KMS-11 (cell line): ENCODE measurements around the gene PRL.
A peak's percentile ranks its signal among the peaks of the same experiment; 100 is the strongest.

Experiments used
- H2AFZ ChIP-seq: fragments of 200-600 bp; sonication (generic); 2 replicates; pipeline ENCODE4 v1.6.1; 2016; ENCODE audit warnings: antibody characterized with exemption, mixed run types, low read depth
- H3K27ac ChIP-seq: fragments of 200-600 bp; sonication (generic); 2 replicates; pipeline ENCODE4 v1.6.1; 2016; ENCODE audit warnings: mild to moderate bottlenecking, mixed run types
- H3K27me3 ChIP-seq: fragments of 200-600 bp; sonication (generic); 2 replicates; pipeline ENCODE4 v1.6.1; 2017; ENCODE audit warnings: mild to moderate bottlenecking, low read depth, mixed run types, moderate library complexity; ENCODE audit not compliant: insufficient read depth
- H3K36me3 ChIP-seq: fragments of 200-600 bp; sonication (generic); 2 replicates; pipeline ENCODE4 v1.6.1; 2017; ENCODE audit warnings: mild to moderate bottlenecking, mixed run types; ENCODE audit not compliant: insufficient read depth
- H3K4me1 ChIP-seq: fragments of 200-600 bp; sonication (generic); 2 replicates; pipeline ENCODE4 v1.6.1; 2016; ENCODE audit warnings: mild to moderate bottlenecking, low read depth, mixed run types; ENCODE audit not compliant: poor library complexity, severe bottlenecking
- H3K4me2 ChIP-seq: fragments of 200-600 bp; sonication (generic); 2 replicates; pipeline ENCODE4 v1.7.0; 2016; ENCODE audit warnings: mild to moderate bottlenecking, mixed run types
- H3K4me3 ChIP-seq: fragments of 200-600 bp; sonication (generic); IDR thresholded peaks from 2 replicates; pipeline ENCODE4 v1.6.1; 2017; ENCODE audit warnings: low read depth, low read length, mixed read lengths; ENCODE audit not compliant: insufficient read depth
- H3K79me2 ChIP-seq: fragments of 200-600 bp; sonication (generic); 2 replicates; pipeline ENCODE4 v1.6.1; 2016; ENCODE audit warnings: low read depth, mixed run types; ENCODE audit not compliant: insufficient read depth
- H3K9ac ChIP-seq: fragments of 200-600 bp; sonication (generic); 2 replicates; pipeline ENCODE4 v1.6.1; 2016; ENCODE audit warnings: mild to moderate bottlenecking, mixed run types
- H4K20me1 ChIP-seq: fragments of 200-600 bp; sonication (generic); 2 replicates; pipeline ENCODE4 v1.6.1; 2016; ENCODE audit warnings: mild to moderate bottlenecking, mixed run types; ENCODE audit not compliant: insufficient read depth
- CTCF ChIP-seq: fragments of 200-600 bp; sonication (generic); conservative IDR thresholded peaks from 2 replicates; pipeline ENCODE4 v1.6.1; 2017; ENCODE audit warnings: low read depth, mild to moderate bottlenecking, antibody characterized with exemption, low read length, moderate library complexity, mixed read lengths

The PRL gene

GRCh38 chr6:22296936-22297335, at the start of gene PRL:
PRL (minus strand) TSS chr6:22297036; CDS start chr6:22296982, 54 bp downstream.
- no peak within 1 kb of the TSS for H3K9ac ChIP-seq
- no peaks in the 10 kb centered on the region for H3K79me2 ChIP-seq
- H3K27me3 ChIP-seq: no peaks in the 10 kb centered on the region
- H3K36me3 ChIP-seq: no peaks in the 10 kb centered on the region
- no peak within 1 kb of the TSS for H2AFZ ChIP-seq
- H4K20me1 ChIP-seq: no peaks in the 10 kb centered on the region
- H3K4me2 ChIP-seq: no peak within 1 kb of the TSS
- no peaks in the 10 kb centered on the region for H3K4me1 ChIP-seq
- no peak within 1 kb of the TSS for H3K4me3 ChIP-seq
- TF ChIP-seq CTCF: no peak
- H3K27ac ChIP-seq: no peak within 1 kb of the TSS

GRCh38 chr6:22343864-22344263, 47.0 kb upstream of the PRL start:
- no peaks in the 10 kb centered on the region for H3K36me3 ChIP-seq
- TF ChIP-seq CTCF: 0 out of 2 replicates have a peak, but pooled peaks have one; percentile 20
- no peaks in the 10 kb centered on the region for H3K4me1 ChIP-seq

DNA sequence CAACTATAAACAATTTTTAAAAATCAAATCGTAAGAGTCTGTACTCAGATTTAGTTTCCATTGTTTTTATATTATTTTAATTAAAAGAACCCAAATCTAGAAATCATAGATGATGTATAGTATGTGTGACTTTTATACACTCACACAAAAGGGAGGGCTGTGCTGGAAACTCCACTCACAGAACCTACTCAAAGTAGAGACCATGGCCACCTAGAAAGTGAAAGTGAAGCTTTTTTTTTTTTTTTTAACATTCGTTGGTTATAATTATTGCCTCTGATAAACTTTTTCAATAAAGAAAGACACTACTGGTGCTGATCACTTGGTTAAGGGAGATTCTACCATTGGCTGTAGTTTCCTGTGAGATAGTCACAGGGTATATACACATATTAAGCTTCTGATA, 37.9 kb upstream of the PRL start:
- Histone ChIP-seq H3K27me3 (no peaks in the 10 kb centered on the region), H3K4me3 (no peak overlapping the region), H3K9ac (no peak overlapping the region), H3K4me1 (peaks cover 15% of the 10 kb centered on the region), H2AFZ (no peak overlapping the region), H3K79me2 (no peaks in the 10 kb centered on the region), H3K27ac (no peak overlapping the region), H4K20me1 (no peaks in the 10 kb centered on the region), H3K36me3 (no peaks in the 10 kb centered on the region), H3K4me2 (no peak overlapping the region)
- TF ChIP-seq CTCF: no peak

More at GRCh38 chr6:22343864-22344263, 47.0 kb upstream of the PRL start:
- H2AFZ ChIP-seq: no peak overlapping the region
- H3K9ac ChIP-seq: no peak overlapping the region
- no peaks in the 10 kb centered on the region for H4K20me1 ChIP-seq
- H3K4me2 ChIP-seq: no peak overlapping the region
- H3K79me2 ChIP-seq: no peaks in the 10 kb centered on the region
- H3K27me3 ChIP-seq: no peaks in the 10 kb centered on the region
- no peak overlapping the region for H3K27ac ChIP-seq
- H3K4me3 ChIP-seq: no peak overlapping the region

- H3K36me3 ChIP-seq: no peaks in the 10 kb centered on the region
- TF ChIP-seq CTCF: no peak
- H3K79me2 ChIP-seq: no peaks in the 10 kb centered on the region
- no peak overlapping the region for H3K27ac ChIP-seq
- H4K20me1 ChIP-seq: no peaks in the 10 kb centered on the region
- H3K4me3 ChIP-seq: no peak overlapping the region
- no peak overlapping the region for H2AFZ ChIP-seq
- peaks cover 15% of the 10 kb centered on the region for H3K4me1 ChIP-seq
- no peak overlapping the region for H3K4me2 ChIP-seq
- H3K27me3 ChIP-seq: no peaks in the 10 kb centered on the region
- H3K9ac ChIP-seq: no peak overlapping the region
Measured at GRCh38 chr6:22333802-22334201, 37.0 kb upstream of the PRL start.
